GM23338 (cell line): ENCODE data around the gene BROX. TPM values are rescaled to one million over a fixed set of nuclear protein-coding genes. Genes with fewer than 3 reads are reported as not detected.

Experiments
- ATAC-seq: fragments of 200-7000 bp; cut with Tn5 transposase; 3 replicates; pipeline ENCODE4 v1.9.1; 2020
- DNase-seq: peaks from one replicate; pipeline ENCODE4 v3.0.0-alpha.2; 2015; ENCODE audit warnings: low spot score
- H2AFZ ChIP-seq: fragments of 200-600 bp; sonication (generic); 2 replicates; pipeline ENCODE4 v1.8.0; 2016; ENCODE audit warnings: antibody characterized with exemption, mild to moderate bottlenecking, moderate library complexity
- H3F3A ChIP-seq: fragments of 200-600 bp; sonication (generic); replicated peaks from 2 replicates; pipeline ENCODE4 v1.8.0; 2017; ENCODE audit warnings: antibody characterized with exemption, mixed run types, low read depth
- H3K27ac ChIP-seq: fragments of 200-600 bp; sonication (generic); 2 replicates; pipeline ENCODE4 v1.6.1; 2016; ENCODE audit warnings: low read depth
- H3K27me3 ChIP-seq: fragments of 200-600 bp; sonication (generic); 2 replicates; pipeline ENCODE4 v1.8.0; 2016; ENCODE audit warnings: mild to moderate bottlenecking, mixed run types, moderate library complexity; ENCODE audit not compliant: insufficient read depth
- H3K36me3 ChIP-seq: fragments of 200-600 bp; sonication (generic); 2 replicates; pipeline ENCODE4 v1.8.0; 2016; ENCODE audit warnings: mild to moderate bottlenecking; ENCODE audit not compliant: insufficient read depth
- H3K4me1 ChIP-seq: fragments of 200-600 bp; sonication (generic); 2 replicates; pipeline ENCODE4 v1.8.0; 2016; ENCODE audit warnings: mild to moderate bottlenecking, moderate library complexity; ENCODE audit not compliant: insufficient read depth
- H3K4me2 ChIP-seq: fragments of 200-600 bp; sonication (generic); 2 replicates; pipeline ENCODE4 v1.7.1; 2017; ENCODE audit warnings: mixed run types
- H3K4me3 ChIP-seq: fragments of 200-600 bp; sonication (generic); 2 replicates; pipeline ENCODE4 v1.6.1; 2016; ENCODE audit warnings: mixed run types
- H3K79me2 ChIP-seq: fragments of 200-600 bp; sonication (generic); replicated peaks from 2 replicates; pipeline ENCODE4 v1.8.0; 2017; ENCODE audit warnings: mild to moderate bottlenecking; ENCODE audit not compliant: insufficient read depth
- H3K9me2 ChIP-seq: fragments of 200-600 bp; sonication (generic); 2 replicates; pipeline ENCODE4 v1.8.0; 2017; ENCODE audit not compliant: insufficient read depth
- H4K20me1 ChIP-seq: fragments of 200-600 bp; sonication (generic); replicated peaks from 2 replicates; pipeline ENCODE4 v1.8.0; 2017; ENCODE audit warnings: mild to moderate bottlenecking; ENCODE audit not compliant: insufficient read depth
- H3K27ac Mint-ChIP-seq: 2 replicates; pipeline ENCODE4 v1.8.0; 2020; ENCODE audit warnings: inconsistent platforms, mild to moderate bottlenecking, moderate library complexity, mixed read lengths
- H3K27me3 Mint-ChIP-seq: 3 replicates; pipeline ENCODE4 v1.8.0; 2022; ENCODE audit warnings: low read depth, mild to moderate bottlenecking, moderate library complexity, mixed read lengths, inconsistent platforms; ENCODE audit not compliant: insufficient read depth, poor library complexity
- H3K36me3 Mint-ChIP-seq: 3 replicates; pipeline ENCODE4 v1.8.0; 2021; ENCODE audit warnings: low read depth, mild to moderate bottlenecking, inconsistent platforms, moderate library complexity, mixed read lengths
- H3K4me1 Mint-ChIP-seq: 3 replicates; pipeline ENCODE4 v1.8.0; 2020; ENCODE audit warnings: mild to moderate bottlenecking, inconsistent platforms, mixed read lengths
- H3K4me3 Mint-ChIP-seq: 3 replicates; pipeline ENCODE4 v1.8.0; 2021; ENCODE audit warnings: moderate library complexity, mild to moderate bottlenecking, inconsistent platforms, mixed read lengths
- H3K9me3 Mint-ChIP-seq: 3 replicates; pipeline ENCODE4 v1.8.0; 2020; ENCODE audit warnings: moderate library complexity, mild to moderate bottlenecking, inconsistent platforms, mixed read lengths
- CREB1 ChIP-seq: fragments of 250-450 bp; sonication (Bioruptor Pico); IDR thresholded peaks from 2 replicates; pipeline ENCODE4 v1.5.0; 2020; ENCODE audit warnings: low read depth, mild to moderate bottlenecking, moderate library complexity
- EZH2 ChIP-seq: fragments of 200-600 bp; sonication (generic); IDR thresholded peaks from one replicate; pipeline ENCODE4 v1.8.0; 2017; ENCODE audit warnings: antibody characterized with exemption, mild to moderate bottlenecking, low read depth; ENCODE audit not compliant: unreplicated experiment
- EZH2phosphoT487 ChIP-seq: fragments of 200-600 bp; sonication (generic); IDR thresholded peaks from one replicate; pipeline ENCODE4 v1.8.1; 2018; ENCODE audit warnings: antibody characterized with exemption; ENCODE audit not compliant: unreplicated experiment
- NANOG ChIP-seq: IDR thresholded peaks from 2 replicates; pipeline ENCODE4 v1.6.1; 2016; ENCODE audit warnings: antibody characterized with exemption, borderline replicate concordance
- POLR2AphosphoS5 ChIP-seq: IDR thresholded peaks from 2 replicates; pipeline ENCODE4 v1.6.1; 2016; ENCODE audit warnings: antibody characterized with exemption, low read depth
- STAT1 ChIP-seq: IDR thresholded peaks from one replicate; pipeline ENCODE4 v1.6.1; 2016; ENCODE audit warnings: antibody characterized with exemption; ENCODE audit not compliant: unreplicated experiment
- ZNF114 ChIP-seq: fragments of 250-450 bp; sonication (Bioruptor Pico); IDR thresholded peaks from 2 replicates; pipeline ENCODE4 v1.5.0; 2020; ENCODE audit warnings: mild to moderate bottlenecking, moderate library complexity
- polyA plus RNA-seq: library from polyadenylated mRNA; unstranded; fragments of >200 nt; fragmentation: Nextera tagmentation; extraction: Ambion mirVana; gene quantifications from 2 replicates; pipeline ENCODE4 v1.2.1, GENCODE V29; 2016
- total RNA-seq: library from RNA; depleted of rRNA; stranded (reverse); fragments of >200 nt; shearing (Covaris generic); gene quantifications from 2 replicates; pipeline ENCODE4 v1.2.3, GENCODE V29; 2014
- TF ChIP-seq, protein P1 (sequence below): fragments of 250-450 bp; sonication (Bioruptor Pico); IDR thresholded peaks from 2 replicates; pipeline ENCODE4 v1.5.0; 2020; ENCODE audit warnings: mild to moderate bottlenecking, moderate library complexity
- TF ChIP-seq, protein P2 (sequence below): IDR thresholded peaks from one replicate; pipeline ENCODE4 v1.6.1; 2018; ENCODE audit warnings: antibody characterized with exemption; ENCODE audit not compliant: unreplicated experiment
- TF ChIP-seq, protein P3 (sequence below): IDR thresholded peaks from 2 replicates; pipeline ENCODE4 v1.6.1; 2016; ENCODE audit warnings: antibody characterized with exemption

Gene BROX
- total and polyA plus RNA-seq, 2 experiments from 2014 or later: 26.5 to 32.3 TPM

DNA sequence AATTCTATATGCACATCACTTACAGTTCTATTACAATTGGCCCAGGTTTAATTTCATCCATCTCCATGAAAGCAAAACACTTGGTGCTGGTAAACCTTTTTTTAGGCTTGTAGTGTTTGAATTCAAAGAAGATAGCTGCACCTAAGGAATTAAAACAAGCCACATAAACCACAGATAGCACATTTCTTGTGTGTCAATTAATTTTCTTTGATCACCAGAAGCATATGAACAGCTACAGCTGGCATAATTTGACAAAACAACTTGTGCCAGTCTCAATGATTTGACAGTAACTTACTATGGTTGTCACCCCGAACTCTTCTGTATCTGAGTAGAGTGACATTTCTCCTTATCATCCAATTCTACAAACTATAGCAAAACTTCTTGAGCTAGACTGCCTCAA, 42.3 kb upstream of the BROX start:
- Histone ChIP-seq H3K4me3 (no peak overlapping the region), H3K27ac (no peak overlapping the region), H3K4me1 (no peaks in the 10 kb centered on the region), H4K20me1 (0 out of 2 replicates have a peak, but pooled peaks cover 7% of the 10 kb centered on the region), H3K9me2 (no peaks in the 10 kb centered on the region), H2AFZ (no peak overlapping the region), H3K27me3 (no peaks in the 10 kb centered on the region), H3K36me3 (peaks cover 10% of the 10 kb centered on the region; the same call in 1 of the 2 replicates), H3K79me2 (no peaks in the 10 kb centered on the region), H3F3A (no peaks in the 10 kb centered on the region), H3K4me2 (no peak overlapping the region)
- ATAC-seq (no peak), DNase-seq (no peak)
- no peak for TF ChIP-seq NANOG
- TF ChIP-seq STAT1: no peak
- TF ChIP-seq EZH2phosphoT487: no peak
- TF ChIP-seq EZH2: no peak
- TF ChIP-seq, protein P1, sequence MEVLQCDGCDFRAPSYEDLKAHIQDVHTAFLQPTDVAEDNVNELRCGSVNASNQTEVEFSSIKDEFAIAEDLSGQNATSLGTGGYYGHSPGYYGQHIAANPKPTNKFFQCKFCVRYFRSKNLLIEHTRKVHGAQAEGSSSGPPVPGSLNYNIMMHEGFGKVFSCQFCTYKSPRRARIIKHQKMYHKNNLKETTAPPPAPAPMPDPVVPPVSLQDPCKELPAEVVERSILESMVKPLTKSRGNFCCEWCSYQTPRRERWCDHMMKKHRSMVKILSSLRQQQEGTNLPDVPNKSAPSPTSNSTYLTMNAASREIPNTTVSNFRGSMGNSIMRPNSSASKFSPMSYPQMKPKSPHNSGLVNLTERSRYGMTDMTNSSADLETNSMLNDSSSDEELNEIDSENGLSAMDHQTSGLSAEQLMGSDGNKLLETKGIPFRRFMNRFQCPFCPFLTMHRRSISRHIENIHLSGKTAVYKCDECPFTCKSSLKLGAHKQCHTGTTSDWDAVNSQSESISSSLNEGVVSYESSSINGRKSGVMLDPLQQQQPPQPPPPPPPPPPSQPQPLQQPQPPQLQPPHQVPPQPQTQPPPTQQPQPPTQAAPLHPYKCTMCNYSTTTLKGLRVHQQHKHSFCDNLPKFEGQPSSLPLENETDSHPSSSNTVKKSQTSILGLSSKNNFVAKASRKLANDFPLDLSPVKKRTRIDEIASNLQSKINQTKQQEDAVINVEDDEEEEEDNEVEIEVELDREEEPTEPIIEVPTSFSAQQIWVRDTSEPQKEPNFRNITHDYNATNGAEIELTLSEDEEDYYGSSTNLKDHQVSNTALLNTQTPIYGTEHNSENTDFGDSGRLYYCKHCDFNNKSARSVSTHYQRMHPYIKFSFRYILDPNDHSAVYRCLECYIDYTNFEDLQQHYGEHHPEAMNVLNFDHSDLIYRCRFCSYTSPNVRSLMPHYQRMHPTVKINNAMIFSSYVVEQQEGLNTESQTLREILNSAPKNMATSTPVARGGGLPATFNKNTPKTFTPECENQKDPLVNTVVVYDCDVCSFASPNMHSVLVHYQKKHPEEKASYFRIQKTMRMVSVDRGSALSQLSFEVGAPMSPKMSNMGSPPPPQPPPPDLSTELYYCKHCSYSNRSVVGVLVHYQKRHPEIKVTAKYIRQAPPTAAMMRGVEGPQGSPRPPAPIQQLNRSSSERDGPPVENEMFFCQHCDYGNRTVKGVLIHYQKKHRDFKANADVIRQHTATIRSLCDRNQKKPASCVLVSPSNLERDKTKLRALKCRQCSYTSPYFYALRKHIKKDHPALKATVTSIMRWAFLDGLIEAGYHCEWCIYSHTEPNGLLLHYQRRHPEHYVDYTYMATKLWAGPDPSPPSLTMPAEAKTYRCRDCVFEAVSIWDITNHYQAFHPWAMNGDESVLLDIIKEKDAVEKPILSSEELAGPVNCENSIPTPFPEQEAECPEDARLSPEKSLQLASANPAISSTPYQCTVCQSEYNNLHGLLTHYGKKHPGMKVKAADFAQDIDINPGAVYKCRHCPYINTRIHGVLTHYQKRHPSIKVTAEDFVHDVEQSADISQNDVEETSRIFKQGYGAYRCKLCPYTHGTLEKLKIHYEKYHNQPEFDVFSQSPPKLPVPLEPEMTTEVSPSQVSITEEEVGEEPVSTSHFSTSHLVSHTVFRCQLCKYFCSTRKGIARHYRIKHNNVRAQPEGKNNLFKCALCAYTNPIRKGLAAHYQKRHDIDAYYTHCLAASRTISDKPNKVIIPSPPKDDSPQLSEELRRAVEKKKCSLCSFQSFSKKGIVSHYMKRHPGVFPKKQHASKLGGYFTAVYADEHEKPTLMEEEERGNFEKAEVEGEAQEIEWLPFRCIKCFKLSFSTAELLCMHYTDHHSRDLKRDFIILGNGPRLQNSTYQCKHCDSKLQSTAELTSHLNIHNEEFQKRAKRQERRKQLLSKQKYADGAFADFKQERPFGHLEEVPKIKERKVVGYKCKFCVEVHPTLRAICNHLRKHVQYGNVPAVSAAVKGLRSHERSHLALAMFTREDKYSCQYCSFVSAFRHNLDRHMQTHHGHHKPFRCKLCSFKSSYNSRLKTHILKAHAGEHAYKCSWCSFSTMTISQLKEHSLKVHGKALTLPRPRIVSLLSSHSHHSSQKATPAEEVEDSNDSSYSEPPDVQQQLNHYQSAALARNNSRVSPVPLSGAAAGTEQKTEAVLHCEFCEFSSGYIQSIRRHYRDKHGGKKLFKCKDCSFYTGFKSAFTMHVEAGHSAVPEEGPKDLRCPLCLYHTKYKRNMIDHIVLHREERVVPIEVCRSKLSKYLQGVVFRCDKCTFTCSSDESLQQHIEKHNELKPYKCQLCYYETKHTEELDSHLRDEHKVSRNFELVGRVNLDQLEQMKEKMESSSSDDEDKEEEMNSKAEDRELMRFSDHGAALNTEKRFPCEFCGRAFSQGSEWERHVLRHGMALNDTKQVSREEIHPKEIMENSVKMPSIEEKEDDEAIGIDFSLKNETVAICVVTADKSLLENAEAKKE: no peak
- TF ChIP-seq ZNF114 (CRISPR knock-in tag): no peak
- TF ChIP-seq POLR2AphosphoS5: no peak
- no peak for TF ChIP-seq CREB1 (CRISPR knock-in tag)
- TF ChIP-seq, protein P2, sequence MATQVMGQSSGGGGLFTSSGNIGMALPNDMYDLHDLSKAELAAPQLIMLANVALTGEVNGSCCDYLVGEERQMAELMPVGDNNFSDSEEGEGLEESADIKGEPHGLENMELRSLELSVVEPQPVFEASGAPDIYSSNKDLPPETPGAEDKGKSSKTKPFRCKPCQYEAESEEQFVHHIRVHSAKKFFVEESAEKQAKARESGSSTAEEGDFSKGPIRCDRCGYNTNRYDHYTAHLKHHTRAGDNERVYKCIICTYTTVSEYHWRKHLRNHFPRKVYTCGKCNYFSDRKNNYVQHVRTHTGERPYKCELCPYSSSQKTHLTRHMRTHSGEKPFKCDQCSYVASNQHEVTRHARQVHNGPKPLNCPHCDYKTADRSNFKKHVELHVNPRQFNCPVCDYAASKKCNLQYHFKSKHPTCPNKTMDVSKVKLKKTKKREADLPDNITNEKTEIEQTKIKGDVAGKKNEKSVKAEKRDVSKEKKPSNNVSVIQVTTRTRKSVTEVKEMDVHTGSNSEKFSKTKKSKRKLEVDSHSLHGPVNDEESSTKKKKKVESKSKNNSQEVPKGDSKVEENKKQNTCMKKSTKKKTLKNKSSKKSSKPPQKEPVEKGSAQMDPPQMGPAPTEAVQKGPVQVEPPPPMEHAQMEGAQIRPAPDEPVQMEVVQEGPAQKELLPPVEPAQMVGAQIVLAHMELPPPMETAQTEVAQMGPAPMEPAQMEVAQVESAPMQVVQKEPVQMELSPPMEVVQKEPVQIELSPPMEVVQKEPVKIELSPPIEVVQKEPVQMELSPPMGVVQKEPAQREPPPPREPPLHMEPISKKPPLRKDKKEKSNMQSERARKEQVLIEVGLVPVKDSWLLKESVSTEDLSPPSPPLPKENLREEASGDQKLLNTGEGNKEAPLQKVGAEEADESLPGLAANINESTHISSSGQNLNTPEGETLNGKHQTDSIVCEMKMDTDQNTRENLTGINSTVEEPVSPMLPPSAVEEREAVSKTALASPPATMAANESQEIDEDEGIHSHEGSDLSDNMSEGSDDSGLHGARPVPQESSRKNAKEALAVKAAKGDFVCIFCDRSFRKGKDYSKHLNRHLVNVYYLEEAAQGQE: no peak
- TF ChIP-seq, protein P3, sequence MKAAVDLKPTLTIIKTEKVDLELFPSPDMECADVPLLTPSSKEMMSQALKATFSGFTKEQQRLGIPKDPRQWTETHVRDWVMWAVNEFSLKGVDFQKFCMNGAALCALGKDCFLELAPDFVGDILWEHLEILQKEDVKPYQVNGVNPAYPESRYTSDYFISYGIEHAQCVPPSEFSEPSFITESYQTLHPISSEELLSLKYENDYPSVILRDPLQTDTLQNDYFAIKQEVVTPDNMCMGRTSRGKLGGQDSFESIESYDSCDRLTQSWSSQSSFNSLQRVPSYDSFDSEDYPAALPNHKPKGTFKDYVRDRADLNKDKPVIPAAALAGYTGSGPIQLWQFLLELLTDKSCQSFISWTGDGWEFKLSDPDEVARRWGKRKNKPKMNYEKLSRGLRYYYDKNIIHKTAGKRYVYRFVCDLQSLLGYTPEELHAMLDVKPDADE: no peak
- no peaks in the 10 kb centered on the region for H3K9me3 Mint-ChIP-seq
- H3K4me1 Mint-ChIP-seq: no peaks in the 10 kb centered on the region
- peaks cover 40% of the 10 kb centered on the region for H3K36me3 Mint-ChIP-seq
- H3K27ac Mint-ChIP-seq: no peak overlapping the region
- H3K27me3 Mint-ChIP-seq: no peaks in the 10 kb centered on the region
- no peak overlapping the region for H3K4me3 Mint-ChIP-seq
